Loucy (cell line): ENCODE data around the gene SMIM38.

Source experiments
- H2AFZ ChIP-seq: fragments of 200-600 bp; sonication (generic); 2 replicates; pipeline ENCODE4 v1.6.0; 2016; ENCODE audit warnings: antibody characterized with exemption, mild to moderate bottlenecking, low read length, moderate library complexity
- H3F3A ChIP-seq: fragments of 200-600 bp; 2 replicates; pipeline ENCODE4 v1.6.0; 2016; ENCODE audit warnings: antibody characterized with exemption, low read depth, mild to moderate bottlenecking
- H3K27me3 ChIP-seq: fragments of 200-600 bp; sonication (generic); 2 replicates; pipeline ENCODE4 v1.6.1; 2014; ENCODE audit warnings: low read length, mild to moderate bottlenecking; ENCODE audit not compliant: insufficient read depth, poor library complexity, severe bottlenecking
- H3K36me3 ChIP-seq: fragments of 200-600 bp; sonication (generic); 2 replicates; pipeline ENCODE4 v1.6.1; 2016; ENCODE audit warnings: low read length; ENCODE audit not compliant: insufficient read depth
- H3K4me1 ChIP-seq: fragments of 200-600 bp; sonication (generic); 2 replicates; pipeline ENCODE4 v1.5.1; 2014; ENCODE audit warnings: low read length, mild to moderate bottlenecking; ENCODE audit not compliant: insufficient read depth, poor library complexity, severe bottlenecking
- H3K4me2 ChIP-seq: fragments of 200-600 bp; sonication (generic); 2 replicates; pipeline ENCODE4 v1.6.0; 2014; ENCODE audit warnings: antibody characterized with exemption, low read length, low read depth, mild to moderate bottlenecking; ENCODE audit not compliant: poor library complexity, severe bottlenecking
- H3K4me3 ChIP-seq: fragments of 200-600 bp; sonication (generic); 2 replicates; pipeline ENCODE4 v1.5.1; 2014; ENCODE audit warnings: low read length, mild to moderate bottlenecking, mixed read lengths; ENCODE audit not compliant: poor library complexity, severe bottlenecking
- H3K79me2 ChIP-seq: fragments of 200-600 bp; sonication (generic); 2 replicates; pipeline ENCODE4 v1.6.1; 2014; ENCODE audit warnings: low read length; ENCODE audit not compliant: insufficient read depth
- H3K9ac ChIP-seq: fragments of 200-600 bp; sonication (generic); 2 replicates; pipeline ENCODE4 v1.6.0; 2014; ENCODE audit warnings: mild to moderate bottlenecking, low read depth, low read length, moderate library complexity; ENCODE audit not compliant: poor library complexity, severe bottlenecking
- H3K9me2 ChIP-seq: fragments of 200-600 bp; sonication (generic); replicated peaks from 2 replicates; pipeline ENCODE4 v1.6.1; 2016; ENCODE audit warnings: low read depth, low read length, mixed read lengths
- H3K9me3 ChIP-seq: fragments of 200-600 bp; sonication (generic); 2 replicates; pipeline ENCODE4 v1.6.1; 2014; ENCODE audit warnings: mild to moderate bottlenecking, antibody characterized with exemption, low read length, low read depth; ENCODE audit not compliant: insufficient read depth
- H4K20me1 ChIP-seq: fragments of 200-600 bp; sonication (generic); 2 replicates; pipeline ENCODE4 v1.6.0; 2014; ENCODE audit warnings: antibody characterized with exemption, low read length, mild to moderate bottlenecking; ENCODE audit not compliant: insufficient read depth, poor library complexity, severe bottlenecking
- EZH2phosphoT487 ChIP-seq: fragments of 200-600 bp; IDR thresholded peaks from 2 replicates; pipeline ENCODE4 v1.6.1; 2018; ENCODE audit warnings: antibody characterized with exemption, mild to moderate bottlenecking, moderate library complexity, borderline replicate concordance
- TF ChIP-seq, protein P1 (sequence below): fragments of 200-600 bp; sonication (generic); conservative IDR thresholded peaks from 2 replicates; pipeline ENCODE4 v1.5.1; 2014; ENCODE audit warnings: mild to moderate bottlenecking, antibody characterized with exemption, low read length

Gene SMIM38

DNA sequence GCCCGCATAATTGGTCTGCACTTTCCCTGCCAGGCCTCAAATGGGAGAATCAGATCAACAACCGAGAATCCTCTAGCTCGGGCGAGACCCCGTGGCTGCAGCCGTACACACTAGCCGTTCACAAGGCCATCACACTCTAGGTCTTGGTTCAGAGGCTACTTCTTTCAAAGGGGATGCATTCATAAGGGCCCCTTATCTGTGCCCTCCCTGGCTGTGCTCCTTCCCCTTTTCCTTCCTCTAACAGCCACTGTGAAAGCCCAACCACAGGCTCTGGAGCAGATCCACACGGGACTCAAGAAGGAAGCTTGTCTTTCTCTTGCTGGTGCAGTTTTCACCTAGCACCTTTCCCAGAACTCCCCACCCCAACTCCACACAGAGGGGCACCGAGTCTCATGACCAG, 24.5 kb downstream of the SMIM38 start:
- Histone ChIP-seq H3K9ac (no peak overlapping the region), H3K79me2 (no peaks in the 10 kb centered on the region), H3F3A (no peaks in the 10 kb centered on the region), H3K36me3 (no peaks in the 10 kb centered on the region), H3K9me2 (no peaks in the 10 kb centered on the region), H3K4me1 (no peaks in the 10 kb centered on the region), H2AFZ (no peak overlapping the region), H4K20me1 (no peaks in the 10 kb centered on the region), H3K4me2 (no peak overlapping the region), H3K9me3 (no peaks in the 10 kb centered on the region), H3K4me3 (no peak overlapping the region), H3K27me3 (no peaks in the 10 kb centered on the region)
- TF ChIP-seq, protein P1, sequence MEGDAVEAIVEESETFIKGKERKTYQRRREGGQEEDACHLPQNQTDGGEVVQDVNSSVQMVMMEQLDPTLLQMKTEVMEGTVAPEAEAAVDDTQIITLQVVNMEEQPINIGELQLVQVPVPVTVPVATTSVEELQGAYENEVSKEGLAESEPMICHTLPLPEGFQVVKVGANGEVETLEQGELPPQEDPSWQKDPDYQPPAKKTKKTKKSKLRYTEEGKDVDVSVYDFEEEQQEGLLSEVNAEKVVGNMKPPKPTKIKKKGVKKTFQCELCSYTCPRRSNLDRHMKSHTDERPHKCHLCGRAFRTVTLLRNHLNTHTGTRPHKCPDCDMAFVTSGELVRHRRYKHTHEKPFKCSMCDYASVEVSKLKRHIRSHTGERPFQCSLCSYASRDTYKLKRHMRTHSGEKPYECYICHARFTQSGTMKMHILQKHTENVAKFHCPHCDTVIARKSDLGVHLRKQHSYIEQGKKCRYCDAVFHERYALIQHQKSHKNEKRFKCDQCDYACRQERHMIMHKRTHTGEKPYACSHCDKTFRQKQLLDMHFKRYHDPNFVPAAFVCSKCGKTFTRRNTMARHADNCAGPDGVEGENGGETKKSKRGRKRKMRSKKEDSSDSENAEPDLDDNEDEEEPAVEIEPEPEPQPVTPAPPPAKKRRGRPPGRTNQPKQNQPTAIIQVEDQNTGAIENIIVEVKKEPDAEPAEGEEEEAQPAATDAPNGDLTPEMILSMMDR = no peak
- no peak for TF ChIP-seq EZH2phosphoT487

DNA sequence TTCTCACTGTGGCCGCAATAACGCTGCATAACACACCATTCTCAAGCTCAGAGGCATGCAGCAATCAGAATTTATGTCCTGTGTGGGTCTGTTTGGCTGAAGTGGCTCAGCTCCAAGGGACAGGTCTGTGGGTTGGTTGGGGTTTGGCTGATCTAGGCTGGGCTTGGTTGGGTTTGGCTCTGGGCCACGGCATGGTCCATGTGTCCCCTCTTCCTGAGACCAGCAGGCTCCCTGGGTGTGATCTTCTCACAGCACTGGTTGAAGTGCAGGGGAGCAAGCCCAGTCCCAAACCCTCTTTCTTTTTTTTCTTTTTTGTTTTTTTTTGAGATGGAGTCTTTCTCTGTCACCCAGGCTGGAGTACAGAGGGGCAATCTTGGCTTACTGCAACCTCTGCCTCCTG, 25.0 kb downstream of the SMIM38 start:
- H4K20me1 ChIP-seq = no peaks in the 10 kb centered on the region
- H3K36me3 ChIP-seq = no peaks in the 10 kb centered on the region
- H3K27me3 ChIP-seq = no peaks in the 10 kb centered on the region
- no peaks in the 10 kb centered on the region for H3K79me2 ChIP-seq
- H2AFZ ChIP-seq = no peak overlapping the region
- H3K4me1 ChIP-seq = no peaks in the 10 kb centered on the region
- no peak overlapping the region for H3K4me3 ChIP-seq
- no peak for TF ChIP-seq EZH2phosphoT487
- TF ChIP-seq, protein P1 = no peak
- H3K4me2 ChIP-seq = no peak overlapping the region
- no peak overlapping the region for H3K9ac ChIP-seq
- H3K9me3 ChIP-seq = no peaks in the 10 kb centered on the region
- H3F3A ChIP-seq = no peaks in the 10 kb centered on the region
- H3K9me2 ChIP-seq = no peaks in the 10 kb centered on the region

DNA sequence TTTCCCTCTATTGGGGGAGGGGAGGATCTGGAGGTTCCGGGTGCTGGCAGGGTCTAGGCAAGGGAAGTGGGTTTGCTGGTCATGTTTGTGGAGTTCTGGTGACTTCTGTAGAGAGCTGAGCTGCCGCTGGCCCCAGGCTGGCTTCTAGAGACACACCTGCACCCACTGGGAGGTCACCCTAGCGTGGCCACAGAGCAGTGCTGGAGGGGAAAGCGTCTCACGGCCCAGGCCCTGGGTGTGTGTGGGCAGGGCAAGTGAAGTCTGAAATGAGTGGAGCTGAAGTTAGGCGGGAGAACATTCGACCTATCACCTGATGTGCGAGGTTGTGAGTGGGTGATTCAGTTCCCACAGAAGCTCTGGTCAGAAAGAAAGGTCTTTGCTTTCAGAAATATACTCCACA, 27.9 kb downstream of the SMIM38 start:
- Histone ChIP-seq H3K79me2 (no peaks in the 10 kb centered on the region), H4K20me1 (no peaks in the 10 kb centered on the region), H3K9ac (no peak overlapping the region), H3K4me1 (no peaks in the 10 kb centered on the region), H2AFZ (no peak overlapping the region), H3K9me2 (no peaks in the 10 kb centered on the region), H3K27me3 (no peaks in the 10 kb centered on the region), H3K4me2 (no peak overlapping the region), H3K4me3 (no peak overlapping the region), H3K9me3 (no peaks in the 10 kb centered on the region; the same call in 1 of the 2 replicates), H3K36me3 (no peaks in the 10 kb centered on the region), H3F3A (no peaks in the 10 kb centered on the region)
- TF ChIP-seq EZH2phosphoT487 = no peak
- TF ChIP-seq, protein P1 = no peak
